Measurements from ENCODE around the gene TRIM56. TPM values are rescaled to one million over a fixed set of nuclear protein-coding genes. Genes with fewer than 3 reads are reported as not detected.

The TRIM56 gene
- total and polyA plus RNA-seq, 3 donors from 2014 or later, result 8.7 to 20.4 (median 15.3) TPM

DNA sequence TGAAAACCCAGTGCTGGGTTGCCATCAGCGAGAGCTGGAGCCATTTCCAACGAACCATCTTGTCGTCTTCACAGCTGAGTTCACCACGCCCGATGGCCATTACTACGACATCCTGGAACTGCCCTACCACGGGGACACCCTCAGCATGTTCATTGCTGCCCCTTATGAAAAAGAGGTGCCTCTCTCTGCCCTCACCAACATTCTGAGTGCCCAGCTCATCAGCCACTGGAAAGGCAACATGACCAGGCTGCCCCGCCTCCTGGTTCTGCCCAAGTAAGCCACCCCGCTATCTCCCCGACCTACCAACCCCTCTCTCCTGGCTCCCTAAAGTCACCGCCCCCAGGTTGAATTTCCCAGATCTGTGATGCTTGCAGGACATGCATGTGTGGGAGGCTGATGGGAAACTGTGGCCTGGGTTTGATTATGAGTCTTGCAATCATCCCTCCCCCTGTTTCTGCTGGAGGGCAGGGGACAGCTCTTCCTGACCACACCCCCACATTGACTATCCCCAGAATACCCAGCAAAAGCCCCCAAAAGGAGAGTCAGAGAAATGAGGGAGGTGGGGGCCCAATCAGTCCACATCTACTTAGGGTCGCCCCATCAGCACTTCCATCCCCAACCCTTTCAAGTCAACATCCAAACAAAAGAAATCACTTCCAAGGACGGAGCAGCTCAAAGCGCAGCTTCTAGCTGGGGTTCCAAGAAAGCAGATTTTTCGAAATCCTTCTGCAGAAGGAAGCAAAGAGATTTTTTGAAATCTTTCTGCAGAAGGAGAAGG, 48.5 kb downstream of the TRIM56 start:
- WGBS, 2 donors, result 84 to 89% methylated on average over 15 of the region's 15 CpGs

DNA sequence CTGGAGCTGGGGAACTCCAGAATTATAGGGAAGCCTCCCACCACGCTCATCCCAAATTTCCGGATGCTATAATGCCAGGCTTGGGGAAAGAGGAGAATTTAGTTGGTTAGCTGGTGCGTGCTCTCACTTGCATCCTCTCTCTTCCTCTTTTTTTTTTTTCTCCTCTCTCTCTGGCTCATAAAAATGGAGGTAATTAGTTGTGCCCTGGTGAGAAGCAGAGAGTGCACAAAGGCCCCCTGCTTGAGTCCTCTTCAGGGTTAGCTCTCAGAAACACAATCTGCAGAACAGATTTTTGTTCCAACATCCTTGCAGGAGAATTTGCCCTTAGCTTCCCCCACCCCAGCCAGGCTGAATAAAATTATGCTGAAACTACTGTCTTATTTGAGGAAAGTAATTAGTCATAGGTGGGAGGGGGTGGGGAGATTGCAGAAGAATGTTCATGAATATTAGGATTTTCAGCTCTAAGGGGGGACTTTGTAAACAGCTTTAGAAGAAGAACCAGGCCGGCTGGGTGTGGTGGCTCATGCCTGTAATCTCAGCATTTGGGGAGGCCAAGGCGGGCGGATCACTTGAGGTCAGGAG, 49.2 kb downstream of the TRIM56 start:
- no peak overlapping the region for H3K27ac ChIP-seq
- no peaks in the 10 kb centered on the region for H3K4me1 ChIP-seq
- no peak overlapping the region for H3K4me3 ChIP-seq
- TF ChIP-seq POLR2A (IDR thresholded peaks at IDR 0.05), result no peak
- TF ChIP-seq, protein P1, sequence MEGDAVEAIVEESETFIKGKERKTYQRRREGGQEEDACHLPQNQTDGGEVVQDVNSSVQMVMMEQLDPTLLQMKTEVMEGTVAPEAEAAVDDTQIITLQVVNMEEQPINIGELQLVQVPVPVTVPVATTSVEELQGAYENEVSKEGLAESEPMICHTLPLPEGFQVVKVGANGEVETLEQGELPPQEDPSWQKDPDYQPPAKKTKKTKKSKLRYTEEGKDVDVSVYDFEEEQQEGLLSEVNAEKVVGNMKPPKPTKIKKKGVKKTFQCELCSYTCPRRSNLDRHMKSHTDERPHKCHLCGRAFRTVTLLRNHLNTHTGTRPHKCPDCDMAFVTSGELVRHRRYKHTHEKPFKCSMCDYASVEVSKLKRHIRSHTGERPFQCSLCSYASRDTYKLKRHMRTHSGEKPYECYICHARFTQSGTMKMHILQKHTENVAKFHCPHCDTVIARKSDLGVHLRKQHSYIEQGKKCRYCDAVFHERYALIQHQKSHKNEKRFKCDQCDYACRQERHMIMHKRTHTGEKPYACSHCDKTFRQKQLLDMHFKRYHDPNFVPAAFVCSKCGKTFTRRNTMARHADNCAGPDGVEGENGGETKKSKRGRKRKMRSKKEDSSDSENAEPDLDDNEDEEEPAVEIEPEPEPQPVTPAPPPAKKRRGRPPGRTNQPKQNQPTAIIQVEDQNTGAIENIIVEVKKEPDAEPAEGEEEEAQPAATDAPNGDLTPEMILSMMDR (IDR thresholded peaks at IDR 0.05), result no peak
- intact Hi-C loops (cut with DNase I; ENCODE audit: low total_unique reads), result no loop called here
- no peaks in the 10 kb centered on the region for H3K9me3 ChIP-seq
- no peak for DNase-seq
- H3K27me3 ChIP-seq, result no peaks in the 10 kb centered on the region
- WGBS, 2 donors, result 84 to 90% methylated on average over 6 of the region's 6 CpGs
- no peaks in the 10 kb centered on the region for H3K36me3 ChIP-seq (ENCODE audit: low read depth, missing control alignments)

More for the DNA sequence above, 48.5 kb downstream of the TRIM56 start:
- intact Hi-C loops (cut with DNase I; ENCODE audit: low total_unique reads), result no loop called here
- H3K4me1 ChIP-seq, result no peaks in the 10 kb centered on the region
- TF ChIP-seq, protein P1 (IDR thresholded peaks at IDR 0.05), result no peak
- no peak for TF ChIP-seq POLR2A (IDR thresholded peaks at IDR 0.05)
- H3K36me3 ChIP-seq (ENCODE audit: low read depth, missing control alignments), result no peaks in the 10 kb centered on the region
- H3K27me3 ChIP-seq, result no peaks in the 10 kb centered on the region
- no peak overlapping the region for H3K27ac ChIP-seq
- H3K9me3 ChIP-seq, result no peaks in the 10 kb centered on the region
- no peak overlapping the region for H3K4me3 ChIP-seq
- DNase-seq, result no peak

DNA sequence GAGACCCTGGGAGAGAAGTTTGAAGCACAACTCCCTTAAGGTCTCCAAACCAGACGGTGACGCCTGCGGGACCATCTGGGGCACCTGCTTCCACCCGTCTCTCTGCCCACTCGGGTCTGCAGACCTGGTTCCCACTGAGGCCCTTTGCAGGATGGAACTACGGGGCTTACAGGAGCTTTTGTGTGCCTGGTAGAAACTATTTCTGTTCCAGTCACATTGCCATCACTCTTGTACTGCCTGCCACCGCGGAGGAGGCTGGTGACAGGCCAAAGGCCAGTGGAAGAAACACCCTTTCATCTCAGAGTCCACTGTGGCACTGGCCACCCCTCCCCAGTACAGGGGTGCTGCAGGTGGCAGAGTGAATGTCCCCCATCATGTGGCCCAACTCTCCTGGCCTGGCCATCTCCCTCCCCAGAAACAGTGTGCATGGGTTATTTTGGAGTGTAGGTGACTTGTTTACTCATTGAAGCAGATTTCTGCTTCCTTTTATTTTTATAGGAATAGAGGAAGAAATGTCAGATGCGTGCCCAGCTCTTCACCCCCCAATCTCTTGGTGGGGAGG, 52.5 kb downstream of the TRIM56 start:
- H3K9me3 ChIP-seq, result no peaks in the 10 kb centered on the region
- no peaks in the 10 kb centered on the region for H3K4me1 ChIP-seq
- DNase-seq, result no peak
- WGBS, 2 donors, result 73 to 84% methylated on average over 9 of the region's 9 CpGs
- H3K36me3 ChIP-seq (ENCODE audit: low read depth, missing control alignments), result no peaks in the 10 kb centered on the region
- H3K27ac ChIP-seq, result peak overlapping the region in 1 of 2 donors; percentile 53
- intact Hi-C loops (cut with DNase I; ENCODE audit: low total_unique reads), result no loop called here
- no peak for TF ChIP-seq POLR2A (IDR thresholded peaks at IDR 0.05)
- TF ChIP-seq, protein P1 (IDR thresholded peaks at IDR 0.05), result no peak
- no peak overlapping the region for H3K4me3 ChIP-seq
- no peaks in the 10 kb centered on the region for H3K27me3 ChIP-seq

DNA sequence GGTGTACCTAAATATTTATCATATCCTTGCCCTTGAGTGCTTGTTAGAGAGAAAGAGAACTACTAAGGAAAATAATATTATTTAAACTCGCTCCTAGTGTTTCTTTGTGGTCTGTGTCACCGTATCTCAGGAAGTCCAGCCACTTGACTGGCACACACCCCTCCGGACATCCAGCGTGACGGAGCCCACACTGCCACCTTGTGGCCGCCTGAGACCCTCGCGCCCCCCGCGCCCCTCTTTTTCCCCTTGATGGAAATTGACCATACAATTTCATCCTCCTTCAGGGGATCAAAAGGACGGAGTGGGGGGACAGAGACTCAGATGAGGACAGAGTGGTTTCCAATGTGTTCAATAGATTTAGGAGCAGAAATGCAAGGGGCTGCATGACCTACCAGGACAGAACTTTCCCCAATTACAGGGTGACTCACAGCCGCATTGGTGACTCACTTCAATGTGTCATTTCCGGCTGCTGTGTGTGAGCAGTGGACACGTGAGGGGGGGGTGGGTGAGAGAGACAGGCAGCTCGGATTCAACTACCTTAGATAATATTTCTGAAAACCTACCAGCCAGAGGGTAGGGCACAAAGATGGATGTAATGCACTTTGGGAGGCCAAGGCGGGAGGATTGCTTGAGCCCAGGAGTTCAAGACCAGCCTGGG, 53.1 kb downstream of the TRIM56 start:
- TF ChIP-seq POLR2A (IDR thresholded peaks at IDR 0.05), result no peak
- TF ChIP-seq, protein P1 (IDR thresholded peaks at IDR 0.05), result peak; percentile 61 to 85 (median 73)
- WGBS, 2 donors, result 31 to 34% methylated on average over 16 of the region's 16 CpGs
- Histone ChIP-seq H3K27ac (peak overlapping the region in 1 of 2 donors; percentile 53), H3K9me3 (no peaks in the 10 kb centered on the region), H3K36me3 (ENCODE audit: low read depth, missing control alignments) (no peaks in the 10 kb centered on the region), H3K4me3 (no peak overlapping the region), H3K27me3 (no peaks in the 10 kb centered on the region), H3K4me1 (no peaks in the 10 kb centered on the region)
- DNase-seq, result peak; percentile 57
- intact Hi-C loops (cut with DNase I; ENCODE audit: low total_unique reads), result no loop called here
